Hindlimb muscle (tissue), 1 donor: ENCODE data around the gene FUT8. TPM values are rescaled to one million over a fixed set of nuclear protein-coding genes. Genes with fewer than 3 reads are reported as not detected.

ENCODE experiments used
- DNase-seq: peaks from one replicate; pipeline ENCODE4 v3.0.0-alpha.2; 2013
- polyA plus RNA-seq: library from polyadenylated mRNA; unstranded; fragments of 120-200 nt; gene quantifications from one replicate; pipeline ENCODE4 v1.2.1, GENCODE V29; 2013; ENCODE audit not compliant: insufficient read length

The FUT8 gene
- polyA plus RNA-seq, 1 donor, result 10.1 TPM

GRCh38 chr14:65783101-65783500 lies 370.6 kb downstream of the FUT8 start:
- DNase-seq, result no peak

DNA sequence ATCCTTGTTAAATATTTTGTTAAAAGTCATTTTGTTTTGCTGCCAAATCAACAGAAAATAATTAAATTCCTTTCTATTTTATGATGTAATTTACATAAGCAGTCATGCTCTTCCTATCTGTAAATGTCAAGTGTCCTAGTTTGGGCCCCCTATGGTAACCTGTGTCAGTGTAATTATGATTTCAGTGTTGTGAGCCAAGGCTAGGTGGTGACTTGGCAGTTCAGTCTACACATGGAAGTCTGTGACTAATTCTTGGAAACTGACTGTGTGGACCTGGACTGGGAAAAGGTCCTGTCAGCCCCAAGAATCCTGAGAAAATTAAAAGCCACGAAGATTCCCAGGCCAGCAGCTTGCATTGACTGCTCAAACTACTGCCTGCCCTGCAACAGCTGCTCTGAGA lies 371.0 kb downstream of the FUT8 start:
- DNase-seq, result no peak

DNA sequence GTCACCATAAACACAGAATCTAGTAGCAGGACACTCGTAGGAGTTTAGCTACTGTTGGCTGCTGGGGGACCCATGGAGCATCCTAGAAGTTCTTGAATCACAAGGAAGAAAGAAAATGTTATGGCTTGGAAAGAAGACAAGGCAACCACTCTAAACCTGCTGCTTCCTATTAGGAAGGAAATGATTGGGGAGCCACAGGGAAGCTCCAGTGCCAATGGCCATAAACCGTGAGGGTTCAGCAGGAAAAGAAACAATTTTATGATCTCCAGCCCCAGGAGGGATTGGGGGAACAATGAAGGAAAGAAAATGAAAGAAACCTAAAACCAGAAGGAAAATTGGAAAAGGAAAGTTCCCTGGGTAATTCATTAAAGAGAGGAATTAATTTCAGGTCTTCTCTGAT lies 372.0 kb downstream of the FUT8 start:
- DNase-seq, result no peak

GRCh38 chr14:65787461-65787860 lies 374.9 kb downstream of the FUT8 start:
- DNase-seq, result no peak

GRCh38 chr14:65788876-65789275 lies 376.3 kb downstream of the FUT8 start:
- DNase-seq, result no peak

DNA sequence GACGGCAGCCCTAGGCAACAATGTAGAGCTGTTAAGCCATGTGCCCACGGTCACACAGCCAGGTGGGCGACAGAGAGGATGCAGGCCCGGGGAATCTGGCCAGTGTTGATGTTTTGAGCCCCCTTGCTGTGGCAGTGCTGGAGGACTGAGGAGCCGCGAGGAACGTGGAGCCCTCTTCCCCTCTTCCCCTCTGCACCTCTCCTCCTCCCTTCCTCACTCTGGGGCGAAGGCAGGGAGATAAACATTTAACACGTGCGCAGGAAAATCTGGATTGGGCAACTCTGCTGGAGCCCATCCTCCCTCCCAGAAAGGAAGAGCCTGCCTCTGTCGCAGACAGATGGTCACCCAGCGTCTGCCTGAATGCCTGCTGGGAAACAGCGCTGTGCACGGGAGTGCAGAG lies 376.8 kb downstream of the FUT8 start:
- no peak for DNase-seq

- no peak for DNase-seq
Measured at GRCh38 chr14:65790172-65790815, 377.8 kb downstream of the FUT8 start.

DNA sequence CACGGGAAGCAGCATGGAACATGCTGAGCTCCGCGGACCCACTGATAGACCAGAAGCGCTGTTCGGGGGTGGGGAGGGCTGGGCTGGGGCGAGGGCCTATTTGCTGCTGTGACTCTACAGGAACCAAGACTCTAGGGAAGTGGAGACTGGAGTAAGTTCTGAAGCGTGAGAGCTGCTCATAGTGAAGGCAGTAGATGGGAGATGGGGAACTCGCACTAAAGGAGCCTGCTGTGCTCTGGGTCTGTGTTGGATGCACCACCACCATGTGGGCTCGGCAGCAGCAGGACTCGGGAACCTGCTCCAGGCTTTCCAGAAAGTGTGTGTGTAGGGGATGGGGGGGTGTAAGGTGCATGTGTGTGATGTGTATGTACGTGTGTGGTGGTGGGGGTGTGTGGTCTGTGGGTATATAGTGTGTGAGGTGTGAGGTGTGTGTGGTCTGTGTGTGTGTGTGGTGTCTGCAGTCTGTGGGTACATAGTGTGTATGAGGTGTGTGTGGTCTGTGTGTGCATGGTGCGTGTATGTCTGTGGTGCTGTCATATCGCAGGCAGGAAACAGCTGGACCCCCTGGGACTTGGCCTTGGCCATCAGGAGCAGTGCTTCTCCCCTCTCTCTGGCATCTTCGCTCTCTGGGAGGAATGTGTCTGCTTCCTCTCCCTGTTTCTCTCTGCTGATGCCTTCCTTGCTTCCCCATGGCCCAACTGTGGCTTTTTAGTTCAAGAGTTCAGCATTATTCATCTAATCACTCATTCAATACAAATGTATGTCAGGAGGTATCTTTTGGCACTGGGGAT lies 378.9 kb downstream of the FUT8 start:
- no peak for DNase-seq

GRCh38 chr14:65792208-65792905 lies 379.8 kb downstream of the FUT8 start:
- no peak for DNase-seq
